HFFc6 (cell line): Measurements from ENCODE around the gene CPS1. TPM values are rescaled to one million over a fixed set of nuclear protein-coding genes. Genes with fewer than 3 reads are reported as not detected.

Experiments used
- DNase-seq: peaks from one replicate; pipeline ENCODE4 v3.0.0-alpha.2; 2018
- H3K27ac Mint-ChIP-seq: 2 replicates; pipeline ENCODE4 v1.8.0; 2020; ENCODE audit warnings: mild to moderate bottlenecking, mixed read lengths
- H3K27me3 Mint-ChIP-seq: 2 replicates; pipeline ENCODE4 v1.8.0; 2021; ENCODE audit warnings: mild to moderate bottlenecking, moderate library complexity, mixed read lengths; ENCODE audit not compliant: insufficient read depth
- H3K36me3 Mint-ChIP-seq: 2 replicates; pipeline ENCODE4 v1.8.0; 2021; ENCODE audit warnings: low read depth, mixed read lengths
- H3K4me1 Mint-ChIP-seq: 2 replicates; pipeline ENCODE4 v1.8.0; 2020; ENCODE audit warnings: low read depth, mixed read lengths
- H3K4me3 Mint-ChIP-seq: 2 replicates; pipeline ENCODE4 v1.8.0; 2020; ENCODE audit warnings: mild to moderate bottlenecking, moderate library complexity, mixed read lengths
- H3K9me3 Mint-ChIP-seq: 2 replicates; pipeline ENCODE4 v1.8.0; 2020; ENCODE audit warnings: mild to moderate bottlenecking, mixed read lengths
- CTCF ChIP-seq: fragments of 200-600 bp; sonication (generic); IDR thresholded peaks from 2 replicates; pipeline ENCODE4 v1.5.0; 2021; ENCODE audit warnings: antibody characterized with exemption, mild to moderate bottlenecking
- total RNA-seq, 6 experiments: library from RNA; stranded (reverse); fragmentation: NEBNext Ultra II Directional; extraction: Animal tissue kit (Norgen Biotek cat#: 25700); gene quantifications; 2 replicates in 1 of 6; 3 replicates in 5 of 6; pipeline ENCODE4 v1.2.3, GENCODE V29; 2021

Gene CPS1
- total RNA-seq, 6 experiments from 2014 or later: 1.6 to 5.2 (median 3.1) TPM

- no peaks in the 10 kb centered on the region for H3K27me3 Mint-ChIP-seq
- H3K36me3 Mint-ChIP-seq: no peaks in the 10 kb centered on the region
- peak; percentile 23 for DNase-seq
- 0 out of 2 replicates have a peak, but pooled peaks cover 5% of the 10 kb centered on the region for H3K4me1 Mint-ChIP-seq
- no peak overlapping the region for H3K4me3 Mint-ChIP-seq
- TF ChIP-seq CTCF: peak; percentile 69
- no peak overlapping the region for H3K27ac Mint-ChIP-seq
- peaks cover 11% of the 10 kb centered on the region; the same call in 1 of the 2 replicates for H3K9me3 Mint-ChIP-seq
Measured at GRCh38 chr2:210617732-210618330, 61.4 kb downstream of the CPS1 start.

DNA sequence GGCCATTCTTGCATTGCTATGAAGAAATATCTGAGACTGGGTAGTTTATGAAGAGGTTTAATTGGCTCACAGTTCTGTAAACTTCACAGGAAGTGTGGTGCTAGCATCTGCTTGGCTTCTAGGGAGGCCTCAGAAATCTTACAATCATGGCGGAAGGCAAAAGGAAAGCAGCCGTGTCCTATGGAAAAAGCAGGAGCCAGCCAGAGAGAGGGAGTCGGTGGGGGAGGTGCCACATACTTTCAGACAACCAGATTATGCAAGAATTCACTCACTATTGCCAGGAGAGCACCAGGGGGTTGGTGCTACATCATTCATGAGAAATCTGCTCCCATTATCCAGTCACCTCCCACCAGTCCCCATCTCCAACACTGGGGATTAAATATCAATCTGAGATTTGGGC is 64.1 kb downstream of the CPS1 start:
- no peak for TF ChIP-seq CTCF
- no peaks in the 10 kb centered on the region for H3K36me3 Mint-ChIP-seq
- no peak overlapping the region for H3K4me3 Mint-ChIP-seq
- no peak overlapping the region for H3K27ac Mint-ChIP-seq
- 0 out of 2 replicates have a peak, but pooled peaks cover 5% of the 10 kb centered on the region for H3K4me1 Mint-ChIP-seq
- H3K27me3 Mint-ChIP-seq: no peaks in the 10 kb centered on the region
- DNase-seq: no peak
- H3K9me3 Mint-ChIP-seq: no peaks in the 10 kb centered on the region

- no peaks in the 10 kb centered on the region for H3K36me3 Mint-ChIP-seq
- H3K4me1 Mint-ChIP-seq: 0 out of 2 replicates have a peak, but pooled peaks cover 5% of the 10 kb centered on the region
- H3K27ac Mint-ChIP-seq: no peak overlapping the region
- DNase-seq: no peak
- H3K9me3 Mint-ChIP-seq: no peaks in the 10 kb centered on the region
- no peak for TF ChIP-seq CTCF
- no peak overlapping the region for H3K4me3 Mint-ChIP-seq
- no peaks in the 10 kb centered on the region for H3K27me3 Mint-ChIP-seq
Measured at GRCh38 chr2:210623506-210623905, 67.1 kb downstream of the CPS1 start.

DNA sequence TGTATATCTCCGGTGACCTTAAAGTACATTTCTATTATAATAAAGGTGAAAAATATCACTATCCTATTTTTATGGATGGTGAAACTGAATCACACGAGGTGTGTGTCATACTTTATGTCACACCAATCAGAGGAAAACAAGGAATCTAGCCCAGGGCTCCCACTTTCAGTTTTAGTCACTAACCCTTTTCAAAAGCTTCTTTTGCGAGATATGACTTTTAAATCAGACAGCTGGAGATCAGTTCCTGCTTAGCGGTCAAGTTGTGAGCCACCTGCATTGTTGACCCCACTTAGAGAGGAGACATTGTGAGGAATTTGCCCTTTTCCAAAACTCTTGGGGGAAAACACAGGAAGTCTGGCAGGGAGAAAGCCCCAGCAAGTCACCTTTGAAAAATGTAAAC is 70.5 kb downstream of the CPS1 start:
- Mint-ChIP-seq H3K4me1 (no peaks in the 10 kb centered on the region), H3K4me3 (peak overlapping the region; percentile 69), H3K9me3 (no peaks in the 10 kb centered on the region), H3K27me3 (no peaks in the 10 kb centered on the region), H3K36me3 (no peaks in the 10 kb centered on the region), H3K27ac (no peak overlapping the region)
- no peak for DNase-seq
- TF ChIP-seq CTCF: no peak

- DNase-seq: no peak
- H3K27ac Mint-ChIP-seq: no peak overlapping the region
- H3K4me1 Mint-ChIP-seq: no peaks in the 10 kb centered on the region
- peaks cover 9% of the 10 kb centered on the region for H3K9me3 Mint-ChIP-seq
- no peaks in the 10 kb centered on the region for H3K27me3 Mint-ChIP-seq
- no peak overlapping the region for H3K4me3 Mint-ChIP-seq
- 0 out of 2 replicates have a peak, but pooled peaks cover 7% of the 10 kb centered on the region for H3K36me3 Mint-ChIP-seq
- no peak for TF ChIP-seq CTCF
Measured at GRCh38 chr2:210630873-210631560, 74.6 kb downstream of the CPS1 start.
